CD4-positive, alpha-beta T cell treated with Interleukin-17A for 4 hours (primary cell): Measurements from ENCODE around the gene CNTN2.

Source experiments
- DNase-seq: peaks from one replicate; pipeline ENCODE4 v3.0.0-alpha.2; 2020; ENCODE audit warnings: mixed read lengths

CNTN2 gene, protein sequence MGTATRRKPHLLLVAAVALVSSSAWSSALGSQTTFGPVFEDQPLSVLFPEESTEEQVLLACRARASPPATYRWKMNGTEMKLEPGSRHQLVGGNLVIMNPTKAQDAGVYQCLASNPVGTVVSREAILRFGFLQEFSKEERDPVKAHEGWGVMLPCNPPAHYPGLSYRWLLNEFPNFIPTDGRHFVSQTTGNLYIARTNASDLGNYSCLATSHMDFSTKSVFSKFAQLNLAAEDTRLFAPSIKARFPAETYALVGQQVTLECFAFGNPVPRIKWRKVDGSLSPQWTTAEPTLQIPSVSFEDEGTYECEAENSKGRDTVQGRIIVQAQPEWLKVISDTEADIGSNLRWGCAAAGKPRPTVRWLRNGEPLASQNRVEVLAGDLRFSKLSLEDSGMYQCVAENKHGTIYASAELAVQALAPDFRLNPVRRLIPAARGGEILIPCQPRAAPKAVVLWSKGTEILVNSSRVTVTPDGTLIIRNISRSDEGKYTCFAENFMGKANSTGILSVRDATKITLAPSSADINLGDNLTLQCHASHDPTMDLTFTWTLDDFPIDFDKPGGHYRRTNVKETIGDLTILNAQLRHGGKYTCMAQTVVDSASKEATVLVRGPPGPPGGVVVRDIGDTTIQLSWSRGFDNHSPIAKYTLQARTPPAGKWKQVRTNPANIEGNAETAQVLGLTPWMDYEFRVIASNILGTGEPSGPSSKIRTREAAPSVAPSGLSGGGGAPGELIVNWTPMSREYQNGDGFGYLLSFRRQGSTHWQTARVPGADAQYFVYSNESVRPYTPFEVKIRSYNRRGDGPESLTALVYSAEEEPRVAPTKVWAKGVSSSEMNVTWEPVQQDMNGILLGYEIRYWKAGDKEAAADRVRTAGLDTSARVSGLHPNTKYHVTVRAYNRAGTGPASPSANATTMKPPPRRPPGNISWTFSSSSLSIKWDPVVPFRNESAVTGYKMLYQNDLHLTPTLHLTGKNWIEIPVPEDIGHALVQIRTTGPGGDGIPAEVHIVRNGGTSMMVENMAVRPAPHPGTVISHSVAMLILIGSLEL

DNA sequence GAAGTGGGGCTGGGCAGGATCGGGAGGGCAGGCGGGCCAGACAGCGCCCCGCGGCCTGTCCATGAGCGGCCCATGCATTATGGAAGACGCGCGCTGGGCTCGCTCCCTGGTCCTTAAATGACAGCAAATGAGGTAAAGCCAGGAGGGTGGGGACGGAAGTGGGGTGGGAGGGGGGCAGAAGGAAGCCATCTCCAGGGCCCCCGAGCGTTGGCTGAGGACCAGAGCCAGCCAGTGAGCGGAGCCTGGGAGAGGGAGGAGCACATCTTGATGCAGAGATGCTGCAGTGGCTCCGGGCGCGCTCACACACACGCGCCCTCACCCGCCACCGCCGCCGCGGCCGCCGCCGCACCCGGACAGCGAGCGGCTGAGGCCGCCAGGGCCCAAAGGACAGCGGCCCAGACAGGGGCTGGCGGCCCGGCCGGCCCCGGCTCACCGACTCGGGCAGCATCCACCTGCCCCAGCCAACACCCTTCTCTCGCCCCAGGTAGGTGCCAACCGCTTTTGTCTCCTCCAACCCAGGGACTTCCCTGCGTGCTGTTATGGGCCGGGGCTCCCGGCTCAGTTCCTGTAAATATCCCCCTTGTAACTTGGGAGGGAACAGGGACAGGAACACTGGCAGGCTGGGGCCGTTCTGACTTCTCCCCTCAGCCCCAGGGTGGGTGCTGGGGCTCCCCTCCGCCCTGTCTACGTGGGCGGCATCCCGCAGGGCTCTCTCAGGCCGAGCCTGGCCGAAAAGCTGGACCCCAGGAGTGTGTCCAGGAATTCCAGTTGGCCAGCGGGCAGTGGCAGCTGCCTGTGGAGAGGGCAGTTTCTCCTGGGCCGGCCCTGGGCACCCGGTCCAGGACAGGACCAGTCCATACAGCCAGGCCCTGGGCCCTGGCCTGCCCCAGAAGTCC is at the start of gene CNTN2:
Gene CNTN2, plus strand, starts transcription at position 302 of the 896 bp plus-strand sequence. CDS start 9,974 bp downstream, outside the sequence.
- no peak for DNase-seq

DNA sequence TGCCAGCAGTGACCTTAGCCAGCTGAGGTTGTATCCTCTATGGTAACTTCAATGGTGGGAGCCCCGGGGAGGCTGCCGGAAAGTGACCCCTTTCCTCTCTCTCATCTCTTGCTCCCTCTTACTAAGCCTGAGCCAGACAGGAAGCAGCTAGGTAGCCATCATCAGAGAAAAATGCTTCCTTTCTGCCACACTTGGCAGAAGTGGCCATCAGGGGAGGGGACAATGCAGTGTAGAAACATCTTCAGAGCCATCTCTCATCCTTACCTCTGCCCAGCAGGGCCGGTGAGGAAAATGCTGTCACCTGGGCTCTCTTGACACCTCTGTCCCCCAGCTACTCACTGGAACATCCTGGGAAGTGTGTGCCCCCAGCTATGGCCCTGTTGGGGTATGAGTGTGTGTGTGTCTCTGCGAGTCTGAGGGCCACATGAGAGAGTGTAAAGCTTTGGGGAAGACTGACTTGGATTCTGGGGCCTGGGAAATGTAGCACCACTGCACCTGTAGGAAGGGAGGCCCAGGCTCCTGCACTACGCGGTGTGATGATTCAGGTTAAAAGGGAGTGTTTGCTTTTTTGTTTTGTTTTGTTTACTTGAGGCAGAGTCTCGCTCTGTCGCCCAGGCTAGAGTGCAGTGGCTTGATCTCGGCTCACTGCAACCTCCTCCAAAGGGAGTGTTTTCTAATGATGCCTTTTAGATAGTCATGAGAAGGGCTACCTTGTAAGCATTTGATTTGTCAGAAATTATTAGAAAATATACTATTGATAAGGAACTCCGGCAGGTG is 48.7 kb upstream of the CNTN2 start:
- no peak for DNase-seq

DNA sequence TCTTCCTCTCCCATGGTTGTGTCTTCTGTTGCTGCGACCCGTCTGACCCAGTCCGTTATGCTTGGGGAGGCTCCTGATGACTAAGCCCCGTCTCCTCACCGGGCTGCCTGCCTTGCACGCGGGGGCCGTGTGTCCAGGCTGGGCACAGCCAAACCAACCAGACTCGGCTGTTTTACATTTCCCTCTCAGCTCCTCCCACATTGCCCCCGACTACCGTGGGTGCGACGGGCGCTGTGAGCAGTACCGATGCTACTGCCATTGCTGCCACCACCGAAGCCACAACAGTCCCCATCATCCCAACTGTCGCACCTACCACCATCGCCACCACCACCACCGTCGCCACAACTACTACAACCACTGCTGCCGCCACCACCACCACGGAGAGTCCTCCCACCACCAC is 46.0 kb upstream of the CNTN2 start:
- DNase-seq = no peak

DNA sequence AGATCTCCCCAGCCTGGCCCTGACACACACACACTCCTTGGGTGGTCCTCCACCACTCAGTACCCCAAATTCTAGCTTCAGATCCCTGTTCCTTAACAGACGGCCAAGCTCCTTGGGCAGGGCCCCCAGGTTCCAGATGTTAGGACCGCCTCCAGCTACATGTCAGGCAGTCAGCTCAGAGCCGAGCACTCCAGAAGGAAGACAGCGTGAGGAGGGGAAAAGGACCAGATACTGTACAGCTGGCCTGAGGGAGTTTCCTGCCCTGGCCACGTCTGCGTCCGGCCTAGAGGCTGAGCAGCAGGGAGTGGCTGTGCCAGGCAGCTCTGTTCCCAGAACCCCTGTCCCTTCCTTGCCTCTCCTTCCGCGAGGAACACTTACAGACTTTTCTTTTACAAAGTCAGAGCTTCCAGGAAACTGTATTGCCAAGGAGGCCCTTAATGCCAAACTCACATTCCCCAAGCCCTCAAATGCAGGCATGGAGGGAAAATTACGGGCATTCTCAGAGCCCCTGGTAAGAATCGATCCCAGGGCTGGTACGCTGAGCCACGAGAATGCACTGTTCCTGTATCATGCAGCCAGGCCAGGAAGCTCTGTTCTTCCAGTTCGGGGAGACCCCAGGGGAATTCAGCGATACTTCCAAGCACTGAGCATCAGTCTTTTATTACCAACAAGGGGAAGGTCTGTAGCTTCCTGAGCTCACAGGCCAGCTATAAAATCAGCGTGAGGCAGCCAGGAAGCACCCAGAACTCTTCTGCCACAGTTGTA is 45.2 kb upstream of the CNTN2 start:
- DNase-seq = no peak

DNA sequence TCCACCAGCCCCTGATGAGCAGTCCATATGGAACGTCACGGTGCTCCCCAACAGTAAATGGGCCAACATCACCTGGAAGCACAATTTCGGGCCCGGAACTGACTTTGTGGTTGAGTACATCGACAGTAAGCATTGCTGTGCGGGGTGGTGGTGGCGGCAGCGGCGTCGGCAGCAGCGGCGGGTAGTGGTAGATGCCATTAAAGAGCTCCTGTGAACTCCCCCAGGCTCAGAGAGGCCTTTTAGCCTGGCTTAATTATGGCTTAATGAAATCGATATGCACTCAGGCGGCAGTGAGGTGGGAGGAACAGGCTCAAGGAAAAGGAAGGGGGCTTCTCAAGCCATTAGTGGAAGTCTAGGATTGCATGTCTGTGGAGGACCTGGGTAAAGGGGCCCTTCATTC is 41.9 kb upstream of the CNTN2 start:
- no peak for DNase-seq

DNA sequence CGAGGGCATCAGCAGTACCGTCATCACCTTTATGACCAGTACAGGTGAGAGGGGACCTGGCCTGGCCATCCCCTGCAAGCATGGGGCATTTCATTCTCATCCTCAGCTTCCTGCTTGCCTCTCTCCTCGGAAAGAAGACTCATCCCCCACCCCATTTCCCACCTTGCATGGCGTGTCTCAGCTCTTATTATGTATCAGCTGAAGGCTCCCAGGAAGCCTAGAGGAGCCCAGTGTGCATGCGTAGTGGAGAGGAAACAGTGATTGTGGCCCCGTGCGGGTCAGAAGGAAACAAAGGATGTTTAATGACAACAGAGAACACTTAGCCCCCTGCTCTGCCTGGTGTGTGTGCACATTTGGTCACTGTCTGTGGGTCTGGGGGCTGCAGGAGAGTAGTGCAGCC is 40.3 kb upstream of the CNTN2 start:
- no peak for DNase-seq

DNA sequence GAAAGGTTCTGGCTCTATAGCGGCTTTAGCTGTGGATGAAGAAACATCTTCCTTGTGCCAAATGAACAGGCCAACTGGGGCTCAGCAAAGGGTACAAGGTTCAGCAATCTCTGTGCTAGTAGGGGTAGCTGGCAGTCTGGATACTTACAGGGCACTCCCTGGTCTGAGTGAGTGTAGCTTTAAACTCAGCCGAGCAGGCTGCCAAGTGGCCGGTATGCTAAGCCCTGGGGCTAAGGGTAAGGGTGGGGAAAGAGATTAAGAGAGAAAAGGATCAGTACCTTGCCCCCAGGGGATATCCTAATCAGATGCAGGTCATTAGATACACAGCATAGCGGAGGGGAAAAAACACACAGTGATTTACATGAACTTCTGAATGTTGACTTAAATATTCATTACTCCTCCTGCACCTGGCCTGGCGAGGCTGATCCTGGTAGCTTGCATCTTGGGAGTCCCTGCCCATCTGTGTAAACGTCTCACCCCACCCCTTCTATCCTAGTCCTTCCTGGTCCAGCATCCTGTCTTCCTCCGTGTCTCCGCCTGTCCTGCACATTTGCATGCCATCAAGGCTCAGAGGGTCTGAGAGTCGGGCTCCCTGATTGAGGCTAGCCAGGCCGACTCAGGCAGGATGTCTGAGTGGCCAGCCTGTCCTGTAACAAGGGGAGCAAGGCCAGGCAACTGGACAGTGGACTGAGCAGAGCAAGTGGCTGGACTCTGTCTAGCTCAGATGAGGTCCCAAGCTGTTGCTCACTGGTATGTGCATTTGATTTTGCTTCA is 39.5 kb upstream of the CNTN2 start:
- no peak for DNase-seq

DNA sequence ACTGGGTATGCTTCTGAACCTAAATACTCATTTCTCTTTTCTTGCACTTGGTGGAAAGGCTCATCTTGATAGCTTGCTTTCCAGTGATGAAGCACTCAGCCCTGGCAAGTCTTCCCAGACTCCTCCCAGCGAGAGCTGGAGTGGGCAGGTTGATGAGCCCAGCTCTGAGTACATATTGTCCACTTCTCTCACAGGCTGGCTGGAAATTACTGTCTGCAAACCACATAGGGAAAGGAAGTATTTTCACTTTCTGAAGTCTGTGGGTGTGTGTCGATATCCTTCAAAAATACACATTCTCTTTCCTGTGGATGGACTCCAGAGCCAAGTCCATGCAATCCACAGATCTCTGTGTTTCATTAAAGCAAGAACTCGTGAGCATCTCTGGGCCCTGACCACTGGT is 38.7 kb upstream of the CNTN2 start:
- DNase-seq = no peak

DNA sequence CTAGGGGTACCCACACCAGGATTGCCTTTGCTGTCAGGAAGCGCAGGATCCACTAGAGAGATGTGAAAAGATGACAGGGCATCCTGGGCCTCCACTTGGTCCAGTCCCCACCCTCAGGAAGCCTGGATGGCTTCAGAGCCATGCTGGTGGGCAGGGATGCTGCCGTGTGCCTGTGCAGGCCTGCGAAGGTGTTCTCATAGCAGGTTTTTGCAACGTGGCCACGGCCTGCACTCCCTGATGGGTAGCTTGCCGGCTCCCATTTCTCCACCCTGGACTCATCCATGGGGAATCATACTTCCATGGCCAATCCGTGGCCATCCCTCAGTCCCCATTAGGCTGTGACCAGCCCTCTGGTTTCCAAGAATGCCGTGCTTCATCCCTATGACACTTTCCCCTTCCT is 34.1 kb upstream of the CNTN2 start:
- DNase-seq = no peak

DNA sequence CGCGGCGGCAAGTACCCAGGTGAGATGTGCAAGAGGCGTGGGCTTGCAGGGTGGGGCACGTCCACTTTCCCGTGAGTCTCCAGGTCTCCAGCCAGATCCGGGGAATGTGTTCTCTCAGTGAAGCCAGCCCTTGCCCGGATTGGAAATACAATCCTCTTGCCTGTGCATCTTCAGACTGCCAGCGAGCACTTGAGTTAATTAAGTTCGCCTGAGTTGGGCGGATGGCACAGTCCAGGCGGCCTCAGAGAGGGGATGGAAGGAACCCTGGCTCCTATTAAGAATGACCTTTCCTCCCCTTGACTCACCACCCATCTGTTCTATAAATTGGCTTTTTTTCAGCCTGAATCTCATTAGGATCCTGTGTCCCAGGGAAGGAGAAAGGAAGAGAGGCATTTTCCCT is 33.3 kb upstream of the CNTN2 start:
- no peak for DNase-seq

DNA sequence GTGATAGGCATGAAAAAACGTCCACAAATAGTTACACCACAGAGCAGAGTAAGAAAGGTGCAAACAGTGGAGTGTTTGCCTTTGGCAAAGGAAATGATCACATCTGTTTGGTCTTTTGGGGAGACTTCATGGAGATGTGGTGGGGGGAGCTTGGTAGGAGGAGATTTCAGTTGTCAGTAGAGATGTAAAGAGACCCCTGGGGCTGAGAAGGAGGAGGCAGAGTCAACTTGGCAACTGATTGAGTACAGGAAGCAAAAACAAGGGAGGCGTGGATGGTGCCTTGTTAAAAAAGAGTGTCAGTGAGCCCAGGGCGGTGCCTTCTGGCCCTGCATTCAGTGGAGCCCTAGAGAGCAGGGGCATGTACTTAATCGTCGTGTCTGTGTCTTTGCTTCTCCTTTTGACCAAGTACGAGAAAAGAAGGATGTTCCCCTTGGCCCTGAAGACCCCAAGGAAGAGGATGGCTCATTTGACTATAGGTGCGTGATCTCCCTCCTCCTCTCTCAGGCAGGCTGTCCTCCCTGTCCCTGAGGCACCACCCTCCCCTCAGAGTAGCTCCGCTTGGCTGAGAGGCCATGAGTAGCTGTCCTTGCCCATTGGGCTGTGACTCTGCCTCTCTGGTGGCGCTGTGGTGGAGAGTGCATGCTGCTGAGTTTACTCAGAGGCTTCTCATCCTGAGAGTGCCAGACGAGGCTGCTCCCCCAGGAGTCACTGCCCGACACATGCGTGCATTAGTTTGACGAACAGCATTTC is 30.4 kb upstream of the CNTN2 start:
- no peak for DNase-seq

DNA sequence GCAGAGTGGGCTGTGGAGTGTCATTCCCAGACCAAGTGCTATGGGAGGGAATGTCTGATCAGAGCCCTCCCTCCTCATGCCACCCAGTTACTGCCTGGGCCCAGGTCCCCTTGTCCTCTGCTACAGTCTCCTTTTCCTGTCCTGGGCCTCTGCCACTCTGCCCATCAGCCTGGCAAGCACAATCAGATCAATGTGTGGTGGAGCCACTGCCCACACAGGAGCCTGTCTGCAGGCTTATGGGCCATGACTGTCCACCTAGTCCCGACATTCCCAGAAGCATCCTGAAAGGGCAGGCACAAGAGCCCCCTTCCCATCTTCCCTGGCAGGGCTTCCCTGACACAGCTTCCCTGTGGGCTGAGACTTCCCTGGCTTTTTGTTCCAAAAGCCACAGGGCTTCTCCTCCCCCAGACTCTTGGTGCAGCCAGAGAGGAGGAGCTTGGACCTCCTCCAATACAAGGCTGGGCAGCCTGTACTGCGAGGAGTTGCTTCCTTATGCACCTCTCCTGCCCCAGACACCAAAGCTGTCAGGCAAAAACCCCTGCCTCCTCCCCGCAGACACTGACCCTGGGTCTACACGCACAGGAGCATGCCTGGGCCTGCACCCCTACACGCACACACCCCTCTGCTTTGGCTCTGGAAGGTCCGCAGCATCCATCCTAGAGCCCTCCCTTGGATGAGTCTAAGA is 29.2 kb upstream of the CNTN2 start:
- no peak for DNase-seq

DNA sequence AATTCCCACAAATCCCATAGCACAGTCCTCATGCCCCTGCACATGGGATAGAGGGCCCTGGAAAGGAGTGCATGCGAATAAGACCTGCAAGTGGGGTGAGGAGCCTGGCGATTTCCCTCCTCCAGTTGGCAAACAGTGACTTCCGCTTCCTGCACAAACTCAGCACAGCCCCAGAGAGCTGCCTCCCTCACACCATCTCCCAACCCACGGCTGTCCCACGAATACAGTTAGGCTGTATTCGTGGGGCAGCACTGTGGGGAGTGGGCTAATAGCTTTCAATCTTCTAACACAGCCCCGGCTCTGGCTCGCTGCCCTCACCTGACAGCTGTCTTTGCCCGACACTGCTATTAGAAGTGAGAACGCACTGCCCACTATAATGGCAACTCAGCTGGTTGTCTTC is 28.2 kb upstream of the CNTN2 start:
- DNase-seq = no peak

DNA sequence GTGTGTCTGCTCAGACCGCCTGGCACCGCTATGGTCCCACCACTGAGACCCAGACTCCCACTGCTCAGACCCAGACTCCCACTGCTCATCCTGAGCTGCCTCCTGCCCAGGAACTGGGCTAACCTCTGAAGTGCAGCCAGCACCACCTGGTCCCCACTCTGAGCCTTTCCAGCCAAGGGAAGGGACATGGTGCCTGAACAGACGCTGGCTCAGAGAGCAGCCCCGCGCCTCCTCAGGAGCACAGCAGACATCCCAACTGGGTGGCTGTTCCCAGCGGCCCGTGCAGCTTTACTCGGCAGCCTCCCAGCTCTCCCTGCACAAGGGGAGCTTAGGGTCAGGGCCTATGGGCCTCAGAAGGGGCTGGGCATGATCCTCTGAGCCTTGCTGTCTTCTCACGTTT is 27.8 kb upstream of the CNTN2 start:
- DNase-seq = no peak

DNA sequence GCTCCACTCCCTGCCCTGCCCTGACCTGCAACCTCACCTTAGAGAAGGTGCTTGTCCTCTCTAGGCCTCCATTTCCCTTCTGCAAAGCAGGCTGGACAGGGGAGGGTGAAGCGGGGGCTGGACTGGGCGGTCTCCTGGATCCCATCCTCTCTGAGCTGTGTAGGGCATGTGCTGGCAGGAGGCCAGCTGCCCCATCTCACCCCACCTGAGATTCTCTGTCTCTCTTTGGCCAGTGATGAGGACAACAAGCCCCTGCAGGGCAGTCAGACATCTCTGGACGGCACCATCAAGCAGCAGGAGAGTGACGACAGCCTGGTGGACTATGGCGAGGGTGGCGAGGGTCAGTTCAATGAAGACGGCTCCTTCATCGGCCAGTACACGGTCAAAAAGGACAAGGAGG is 26.9 kb upstream of the CNTN2 start:
- no peak for DNase-seq

DNA sequence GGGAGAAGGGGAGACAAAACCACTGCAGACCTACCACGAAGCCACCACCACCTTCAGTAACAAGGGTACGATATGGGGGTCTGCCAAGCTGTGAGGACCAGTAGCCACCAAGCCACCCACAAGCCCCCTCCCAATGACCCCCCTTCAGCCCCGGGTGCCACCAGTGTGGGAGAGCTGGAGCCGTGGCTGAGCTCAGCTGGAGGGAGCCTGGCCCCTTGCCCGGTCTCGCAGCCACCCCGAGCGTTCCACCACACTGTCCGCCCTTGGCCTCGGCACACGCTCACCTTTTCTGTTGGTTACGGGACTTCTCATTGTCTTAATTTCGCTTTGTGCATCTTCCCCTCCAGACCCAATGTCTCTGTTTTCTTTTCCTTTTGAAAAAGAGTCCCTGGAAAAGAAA is 26.4 kb upstream of the CNTN2 start:
- no peak for DNase-seq

DNA sequence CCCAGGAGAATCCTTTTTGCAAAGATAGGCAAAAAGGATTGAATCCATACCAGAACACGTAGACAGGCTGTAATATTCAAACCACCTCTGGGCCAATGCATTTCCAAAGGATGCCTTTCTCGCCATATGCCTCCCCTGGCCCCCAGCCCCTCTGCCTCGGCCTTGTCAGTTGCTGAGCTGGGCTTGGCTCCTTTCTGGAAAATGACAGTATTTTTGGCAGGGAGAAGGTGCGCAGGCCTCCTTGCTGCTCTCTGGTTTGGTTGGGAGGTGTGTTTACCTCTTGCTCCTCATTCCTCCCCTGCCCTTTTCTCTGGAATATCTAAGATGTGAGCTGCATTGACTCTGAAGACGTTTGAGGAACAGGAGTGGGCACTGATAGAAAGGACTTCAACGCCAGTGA is 26.0 kb upstream of the CNTN2 start:
- DNase-seq = no peak

DNA sequence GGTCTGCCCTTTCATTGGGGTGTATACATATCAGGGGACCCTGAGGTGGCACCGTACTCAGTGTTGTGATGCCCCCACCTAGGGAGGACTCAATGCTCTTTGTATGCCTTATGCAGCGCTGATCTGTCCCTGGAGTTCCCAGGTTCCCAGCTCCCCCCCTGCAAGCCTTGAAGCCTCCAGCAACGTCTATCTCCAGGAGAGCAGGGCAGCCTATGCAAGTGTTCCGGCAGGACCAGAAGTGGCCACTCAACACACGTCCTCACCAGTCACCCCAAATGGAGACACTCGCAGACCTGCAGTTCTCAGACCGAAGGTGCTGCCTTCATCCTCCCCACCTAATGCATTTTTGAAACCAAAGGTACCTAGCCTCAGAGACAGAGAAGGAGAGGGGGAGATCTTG is 25.2 kb upstream of the CNTN2 start:
- DNase-seq = no peak

DNA sequence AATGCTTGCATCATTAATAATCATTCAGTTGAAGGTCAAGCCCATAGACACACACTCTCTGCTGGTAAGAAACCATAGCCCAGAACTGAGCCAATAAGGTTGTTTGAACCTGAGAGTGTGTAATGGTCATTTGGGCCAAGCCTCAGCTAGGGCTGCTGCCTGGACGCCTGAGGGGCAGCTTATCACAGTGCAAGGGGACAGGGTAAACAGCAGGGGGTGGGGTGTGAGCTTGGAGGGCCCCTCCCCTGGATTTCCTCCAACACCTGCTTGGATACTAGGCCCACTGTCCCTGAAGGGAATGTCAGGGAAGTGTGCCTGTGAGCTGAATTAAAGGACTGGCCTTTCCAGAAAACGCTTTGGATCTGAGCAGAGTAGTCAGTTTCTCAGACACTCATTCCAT is 24.6 kb upstream of the CNTN2 start:
- no peak for DNase-seq
